ENCODE data around the gene SHANK3.
A peak's percentile ranks its signal among the peaks of the same experiment; 100 is the strongest.

Gene SHANK3

DNA sequence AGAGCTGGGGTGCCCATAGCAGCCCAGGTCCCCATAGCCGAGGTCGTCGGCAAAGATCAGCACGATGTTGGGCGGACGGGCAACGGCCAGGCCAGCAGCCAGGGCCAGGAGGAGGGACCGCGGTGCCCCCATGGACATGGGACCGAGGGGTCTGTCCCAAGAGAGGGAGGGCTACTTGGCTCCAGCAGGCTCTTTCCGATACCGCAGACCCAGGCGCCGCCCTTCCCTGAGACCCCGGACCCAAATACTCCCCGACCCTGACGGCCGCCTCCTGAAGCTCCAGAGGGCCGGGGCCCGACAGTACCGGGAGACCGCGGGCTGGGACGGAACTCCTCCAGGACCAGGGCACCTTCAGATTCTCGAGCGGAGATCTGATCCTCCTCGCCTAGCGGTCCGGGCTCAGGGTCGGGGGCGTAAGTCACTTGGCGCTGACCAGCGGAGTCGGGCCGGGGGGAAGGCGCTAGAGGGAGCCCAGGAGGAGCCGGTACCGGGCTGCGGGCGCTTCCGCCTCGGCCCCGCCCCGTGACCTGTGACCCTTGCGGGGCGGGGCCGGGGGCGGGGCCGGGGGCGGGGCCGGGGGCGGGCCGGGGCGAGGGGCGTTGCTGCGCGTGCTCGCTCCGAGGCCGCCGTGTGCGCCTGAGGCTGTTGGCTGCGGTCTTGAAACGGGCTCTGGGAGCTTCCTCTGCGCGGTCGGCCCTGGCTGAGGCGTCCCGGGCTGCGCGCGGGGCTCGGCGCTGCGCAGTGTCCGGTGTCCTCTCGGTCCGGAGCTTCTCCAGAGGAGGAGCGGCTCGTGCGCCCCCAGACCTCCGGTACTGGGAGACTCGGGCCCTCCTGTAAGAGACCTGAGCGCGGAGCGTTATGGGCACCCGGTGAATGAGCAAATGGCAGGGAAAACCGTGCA is 44.7 kb upstream of the SHANK3 start, which contains the start of gene ARSA:
ARSA (minus strand) TSS at position 511 of the 901 bp plus-strand sequence; CDS start at position 138, 373 bp downstream.
- no peaks in the 10 kb centered on the region for H3K9me3 ChIP-seq (ENCODE audit: insufficient read depth, low read length)
- H3K9ac ChIP-seq (ENCODE audit: low read length): peak within 1 kb of the TSS; percentile 85
- no peaks in the 10 kb centered on the region for H3K27me3 ChIP-seq (ENCODE audit: low read length)
- H2AFZ ChIP-seq (ENCODE audit: low read depth, low read length, severe bottlenecking): peak within 1 kb of the TSS; percentile 78
- no peaks in the 10 kb centered on the region for H4K20me1 ChIP-seq (ENCODE audit: low read depth, low read length)
- H3K27ac ChIP-seq (ENCODE audit: low read depth, low read length): peak within 1 kb of the TSS; percentile 20; the same call in 1 of the 2 replicates
- TF ChIP-seq EZH2phosphoT487 (conservative IDR thresholded peaks at IDR 0.05; ENCODE audit: low read length): no peak
- TF ChIP-seq, protein P1, sequence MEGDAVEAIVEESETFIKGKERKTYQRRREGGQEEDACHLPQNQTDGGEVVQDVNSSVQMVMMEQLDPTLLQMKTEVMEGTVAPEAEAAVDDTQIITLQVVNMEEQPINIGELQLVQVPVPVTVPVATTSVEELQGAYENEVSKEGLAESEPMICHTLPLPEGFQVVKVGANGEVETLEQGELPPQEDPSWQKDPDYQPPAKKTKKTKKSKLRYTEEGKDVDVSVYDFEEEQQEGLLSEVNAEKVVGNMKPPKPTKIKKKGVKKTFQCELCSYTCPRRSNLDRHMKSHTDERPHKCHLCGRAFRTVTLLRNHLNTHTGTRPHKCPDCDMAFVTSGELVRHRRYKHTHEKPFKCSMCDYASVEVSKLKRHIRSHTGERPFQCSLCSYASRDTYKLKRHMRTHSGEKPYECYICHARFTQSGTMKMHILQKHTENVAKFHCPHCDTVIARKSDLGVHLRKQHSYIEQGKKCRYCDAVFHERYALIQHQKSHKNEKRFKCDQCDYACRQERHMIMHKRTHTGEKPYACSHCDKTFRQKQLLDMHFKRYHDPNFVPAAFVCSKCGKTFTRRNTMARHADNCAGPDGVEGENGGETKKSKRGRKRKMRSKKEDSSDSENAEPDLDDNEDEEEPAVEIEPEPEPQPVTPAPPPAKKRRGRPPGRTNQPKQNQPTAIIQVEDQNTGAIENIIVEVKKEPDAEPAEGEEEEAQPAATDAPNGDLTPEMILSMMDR (IDR thresholded peaks at IDR 0.05; ENCODE audit: insufficient read depth, low read length, poor library complexity, severe bottlenecking): peak; percentile 22
- peak within 1 kb of the TSS; percentile 89 for H3K4me2 ChIP-seq (ENCODE audit: low read depth, low read length, poor library complexity, severe bottlenecking)
- H3F3A ChIP-seq (ENCODE audit: insufficient read depth): no peaks in the 10 kb centered on the region
- H3K79me2 ChIP-seq (ENCODE audit: insufficient read depth, low read length): no peaks in the 10 kb centered on the region; the same call in 1 of the 2 replicates
- no peaks in the 10 kb centered on the region for H3K36me3 ChIP-seq (ENCODE audit: low read length)
- no peaks in the 10 kb centered on the region for H3K9me2 ChIP-seq (replicated peaks; ENCODE audit: insufficient read depth, low read length)
- H3K4me3 ChIP-seq (ENCODE audit: insufficient read depth, low read length, poor library complexity, severe bottlenecking): peak within 1 kb of the TSS; percentile 99

DNA sequence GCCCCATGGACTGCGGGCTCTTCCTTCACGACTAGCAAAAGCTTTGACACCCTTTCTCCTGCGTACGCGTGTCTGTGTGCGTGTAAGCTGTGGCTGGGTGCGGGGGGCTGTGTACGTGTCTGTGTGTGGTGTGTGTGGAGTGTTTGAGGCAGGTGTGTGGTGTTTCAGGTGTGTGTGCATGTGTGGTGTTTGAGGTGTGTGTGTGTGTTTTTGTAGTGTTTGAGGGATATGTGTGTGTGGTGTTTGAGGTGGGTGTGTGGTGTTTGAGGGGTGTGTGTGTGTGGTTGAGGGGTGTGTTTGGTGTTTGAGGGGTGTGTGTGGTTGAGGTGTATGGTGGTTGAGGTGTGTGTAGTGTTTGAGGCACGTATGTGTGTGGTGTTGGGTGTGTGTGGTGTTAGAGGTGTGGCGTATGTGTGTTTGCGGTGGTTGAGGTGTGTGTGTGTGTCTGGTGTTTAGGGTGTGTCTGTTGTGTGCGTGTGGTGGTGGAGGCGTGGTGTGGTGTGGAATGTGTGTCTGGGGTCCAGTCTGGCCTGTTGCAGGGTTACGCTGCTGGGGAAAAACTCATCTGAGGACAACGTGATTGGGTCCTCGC is 44.0 kb upstream of the SHANK3 start:
- Histone ChIP-seq H2AFZ (ENCODE audit: low read depth, low read length, severe bottlenecking) (peak overlapping the region; percentile 78), H3K36me3 (ENCODE audit: low read length) (no peaks in the 10 kb centered on the region), H4K20me1 (ENCODE audit: low read depth, low read length) (no peaks in the 10 kb centered on the region), H3K4me2 (ENCODE audit: low read depth, low read length, poor library complexity, severe bottlenecking) (peak overlapping the region; percentile 89), H3K27me3 (ENCODE audit: low read length) (no peaks in the 10 kb centered on the region), H3K9ac (ENCODE audit: low read length) (peak overlapping the region; percentile 85), H3K4me3 (ENCODE audit: insufficient read depth, low read length, poor library complexity, severe bottlenecking) (peak overlapping the region; percentile 77), H3K9me3 (ENCODE audit: insufficient read depth, low read length) (no peaks in the 10 kb centered on the region), H3K9me2 (replicated peaks; ENCODE audit: insufficient read depth, low read length) (no peaks in the 10 kb centered on the region), H3K27ac (ENCODE audit: low read depth, low read length) (no peak overlapping the region), H3F3A (ENCODE audit: insufficient read depth) (no peaks in the 10 kb centered on the region), H3K79me2 (ENCODE audit: insufficient read depth, low read length) (no peaks in the 10 kb centered on the region; the same call in 1 of the 2 replicates)
- TF ChIP-seq EZH2phosphoT487 (conservative IDR thresholded peaks at IDR 0.05; ENCODE audit: low read length): no peak
- TF ChIP-seq, protein P1 (IDR thresholded peaks at IDR 0.05; ENCODE audit: insufficient read depth, low read length, poor library complexity, severe bottlenecking): no peak

DNA sequence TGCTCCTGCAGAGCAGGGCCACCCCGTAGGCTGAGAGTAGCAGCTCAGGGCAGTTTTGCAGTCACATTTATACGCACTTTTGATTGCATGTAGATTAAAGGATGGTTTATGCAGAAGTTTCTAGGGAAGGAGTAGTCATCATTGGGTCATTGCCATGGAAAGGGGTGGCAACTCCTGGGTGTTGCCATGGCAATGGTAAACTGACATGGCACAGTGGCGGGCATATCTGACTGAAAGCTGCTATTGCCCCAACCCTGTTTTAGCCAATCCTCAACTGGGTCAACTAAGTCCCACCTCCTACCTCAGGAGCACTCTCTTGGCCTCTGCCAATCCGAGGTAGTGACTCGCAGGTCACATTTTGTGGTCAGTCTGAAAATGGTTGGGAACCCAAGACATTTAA is 42.2 kb upstream of the SHANK3 start:
- H3K27me3 ChIP-seq (ENCODE audit: low read length): no peaks in the 10 kb centered on the region
- no peak overlapping the region for H3K4me2 ChIP-seq (ENCODE audit: low read depth, low read length, poor library complexity, severe bottlenecking)
- no peaks in the 10 kb centered on the region for H3K36me3 ChIP-seq (ENCODE audit: low read length)
- no peaks in the 10 kb centered on the region; the same call in 1 of the 2 replicates for H3K79me2 ChIP-seq (ENCODE audit: insufficient read depth, low read length)
- TF ChIP-seq, protein P1 (IDR thresholded peaks at IDR 0.05; ENCODE audit: insufficient read depth, low read length, poor library complexity, severe bottlenecking): no peak
- TF ChIP-seq EZH2phosphoT487 (conservative IDR thresholded peaks at IDR 0.05; ENCODE audit: low read length): no peak
- no peak overlapping the region for H3K27ac ChIP-seq (ENCODE audit: low read depth, low read length)
- no peak overlapping the region for H3K9ac ChIP-seq (ENCODE audit: low read length)
- H2AFZ ChIP-seq (ENCODE audit: low read depth, low read length, severe bottlenecking): no peak overlapping the region
- no peak overlapping the region for H3K4me3 ChIP-seq (ENCODE audit: insufficient read depth, low read length, poor library complexity, severe bottlenecking)
- H3F3A ChIP-seq (ENCODE audit: insufficient read depth): no peaks in the 10 kb centered on the region
- H3K9me2 ChIP-seq (replicated peaks; ENCODE audit: insufficient read depth, low read length): no peaks in the 10 kb centered on the region
- H4K20me1 ChIP-seq (ENCODE audit: low read depth, low read length): no peaks in the 10 kb centered on the region
- no peaks in the 10 kb centered on the region for H3K9me3 ChIP-seq (ENCODE audit: insufficient read depth, low read length)

All from SU-DHL-6 (cell line).